ENCODE measurements around the gene P4HB.

DNA sequence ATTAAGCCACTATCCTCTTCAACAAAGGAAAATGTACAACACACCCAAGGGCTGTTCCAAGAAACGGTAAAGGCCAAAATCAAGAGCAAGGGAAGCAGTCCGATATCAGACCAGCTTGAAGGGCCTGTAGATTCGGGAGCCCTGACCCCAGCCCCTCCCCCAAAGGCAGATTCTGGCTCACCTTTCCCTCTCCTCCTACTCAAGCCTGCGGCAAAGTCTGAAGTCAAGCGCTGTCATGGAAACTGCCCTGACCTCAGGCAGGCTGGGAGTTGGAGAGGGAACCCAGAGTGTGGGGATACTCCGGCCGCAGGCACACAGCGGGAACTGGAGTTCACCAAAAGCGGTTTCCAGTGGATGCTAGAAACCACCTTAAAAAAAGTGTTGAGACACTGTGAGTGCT lies 29.3 kb upstream of the P4HB start:
- TF ChIP-seq EZH2 (IDR thresholded peaks at IDR 0.05) (no peak), EZH2phosphoT487 (IDR thresholded peaks at IDR 0.05) (no peak)
- TF ChIP-seq, protein P1, sequence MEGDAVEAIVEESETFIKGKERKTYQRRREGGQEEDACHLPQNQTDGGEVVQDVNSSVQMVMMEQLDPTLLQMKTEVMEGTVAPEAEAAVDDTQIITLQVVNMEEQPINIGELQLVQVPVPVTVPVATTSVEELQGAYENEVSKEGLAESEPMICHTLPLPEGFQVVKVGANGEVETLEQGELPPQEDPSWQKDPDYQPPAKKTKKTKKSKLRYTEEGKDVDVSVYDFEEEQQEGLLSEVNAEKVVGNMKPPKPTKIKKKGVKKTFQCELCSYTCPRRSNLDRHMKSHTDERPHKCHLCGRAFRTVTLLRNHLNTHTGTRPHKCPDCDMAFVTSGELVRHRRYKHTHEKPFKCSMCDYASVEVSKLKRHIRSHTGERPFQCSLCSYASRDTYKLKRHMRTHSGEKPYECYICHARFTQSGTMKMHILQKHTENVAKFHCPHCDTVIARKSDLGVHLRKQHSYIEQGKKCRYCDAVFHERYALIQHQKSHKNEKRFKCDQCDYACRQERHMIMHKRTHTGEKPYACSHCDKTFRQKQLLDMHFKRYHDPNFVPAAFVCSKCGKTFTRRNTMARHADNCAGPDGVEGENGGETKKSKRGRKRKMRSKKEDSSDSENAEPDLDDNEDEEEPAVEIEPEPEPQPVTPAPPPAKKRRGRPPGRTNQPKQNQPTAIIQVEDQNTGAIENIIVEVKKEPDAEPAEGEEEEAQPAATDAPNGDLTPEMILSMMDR (IDR thresholded peaks at IDR 0.05) = no peak

All from neural progenitor cell (in vitro differentiated cells).